Astrocyte (in vitro differentiated cells and primary cell): ENCODE measurements around the gene PLSCR3. TPM values are rescaled to one million over a fixed set of nuclear protein-coding genes. Genes with fewer than 3 reads are reported as not detected.
A peak's percentile ranks its signal among the peaks of the same experiment; 100 is the strongest.

Experiments used
- DNase-seq: peaks from one replicate; pipeline ENCODE4 v3.0.0-alpha.2; 2010; ENCODE audit warnings: low read depth
- FAIRE-seq: peaks from 2 replicates; lab custom pipeline; 2011; peaks lifted over from hg19 to GRCh38; lab: Jason Lieb, UNC
- H2AFZ ChIP-seq: 2 replicates; pipeline ENCODE4 v1.6.0; 2012; ENCODE audit warnings: low read depth, low read length, inconsistent platforms
- H3K27ac ChIP-seq: 2 replicates; pipeline ENCODE4 v1.5.1; 2011; ENCODE audit warnings: low read depth, low read length, inconsistent platforms
- H3K27me3 ChIP-seq: 2 replicates; pipeline ENCODE4 v1.6.0; 2011; ENCODE audit warnings: low read length, inconsistent platforms; ENCODE audit not compliant: insufficient read depth
- H3K36me3 ChIP-seq: 2 replicates; pipeline ENCODE4 v1.5.1; 2011; ENCODE audit warnings: low read length, inconsistent platforms; ENCODE audit not compliant: insufficient read depth
- H3K4me1 ChIP-seq: 2 replicates; pipeline ENCODE4 v1.5.1; 2011; ENCODE audit warnings: low read length, inconsistent platforms; ENCODE audit not compliant: insufficient read depth
- H3K4me2 ChIP-seq: 2 replicates; pipeline ENCODE4 v1.6.0; 2012; ENCODE audit warnings: low read length, inconsistent platforms
- H3K4me3 ChIP-seq: 2 replicates; pipeline ENCODE4 v1.5.1; 2011; ENCODE audit warnings: low read depth, mild to moderate bottlenecking, low read length, inconsistent platforms; ENCODE audit not compliant: insufficient read depth
- H3K79me2 ChIP-seq: 2 replicates; pipeline ENCODE4 v1.6.0; 2012; ENCODE audit warnings: mild to moderate bottlenecking, low read length, inconsistent platforms; ENCODE audit not compliant: insufficient read depth
- H3K9ac ChIP-seq: 2 replicates; pipeline ENCODE4 v1.6.0; 2012; ENCODE audit warnings: mild to moderate bottlenecking, low read length, inconsistent platforms
- H3K9me3 ChIP-seq: 2 replicates; pipeline ENCODE4 v1.5.1; 2012; ENCODE audit warnings: low read depth, mild to moderate bottlenecking, low read length, inconsistent platforms; ENCODE audit not compliant: insufficient read depth
- H4K20me1 ChIP-seq: 2 replicates; pipeline ENCODE4 v1.6.0; 2012; ENCODE audit warnings: low read length, inconsistent platforms; ENCODE audit not compliant: insufficient read depth
- H3K27ac Mint-ChIP-seq: one replicate; pipeline ENCODE4 v1.8.0; 2021; ENCODE audit warnings: mild to moderate bottlenecking, mixed read lengths; ENCODE audit not compliant: unreplicated experiment
- H3K27me3 Mint-ChIP-seq: one replicate; pipeline ENCODE4 v1.8.0; 2021; ENCODE audit warnings: low read depth, mixed read lengths; ENCODE audit not compliant: unreplicated experiment
- H3K36me3 Mint-ChIP-seq: one replicate; pipeline ENCODE4 v1.8.0; 2021; ENCODE audit warnings: low read depth, mixed read lengths; ENCODE audit not compliant: unreplicated experiment
- H3K4me1 Mint-ChIP-seq: one replicate; pipeline ENCODE4 v1.8.0; 2021; ENCODE audit warnings: low read depth, mixed read lengths; ENCODE audit not compliant: unreplicated experiment
- H3K4me3 Mint-ChIP-seq: one replicate; pipeline ENCODE4 v1.8.0; 2021; ENCODE audit warnings: mild to moderate bottlenecking, moderate library complexity, mixed read lengths; ENCODE audit not compliant: unreplicated experiment
- H3K9me3 Mint-ChIP-seq: one replicate; pipeline ENCODE4 v1.8.0; 2021; ENCODE audit warnings: mild to moderate bottlenecking, mixed read lengths; ENCODE audit not compliant: unreplicated experiment
- EZH2 ChIP-seq: IDR thresholded peaks from 2 replicates; pipeline ENCODE4 v1.6.1; 2012; ENCODE audit warnings: mild to moderate bottlenecking, low read length, inconsistent platforms; ENCODE audit not compliant: insufficient read depth
- total RNA-seq: library from RNA; stranded (reverse); gene quantifications from 2 replicates; pipeline ENCODE4 v1.2.1, GENCODE V29; 2021
- TF ChIP-seq, protein P1 (sequence below): IDR thresholded peaks from 2 replicates; pipeline ENCODE4 v1.5.1; 2011; ENCODE audit warnings: low read depth, mild to moderate bottlenecking, inconsistent platforms, low read length, moderate library complexity; ENCODE audit not compliant: insufficient read depth

PLSCR3 gene
- total RNA-seq, 1 donor from 2014 or later, result 67.6 TPM

GRCh38 chr17:7352503-7352889, 41.8 kb downstream of the PLSCR3 start:
- H3K4me3 ChIP-seq, result peak overlapping the region; percentile 87
- H3K79me2 ChIP-seq, result peaks cover 34% of the 10 kb centered on the region
- no peaks in the 10 kb centered on the region for H3K9me3 ChIP-seq
- peaks cover 3% of the 10 kb centered on the region for H3K27me3 ChIP-seq
- H4K20me1 ChIP-seq, result peaks cover 30% of the 10 kb centered on the region
- peak overlapping the region; percentile 99 for H3K9ac ChIP-seq
- DNase-seq (no peak), FAIRE-seq (no peak)
- no peak for TF ChIP-seq EZH2
- TF ChIP-seq, protein P1, sequence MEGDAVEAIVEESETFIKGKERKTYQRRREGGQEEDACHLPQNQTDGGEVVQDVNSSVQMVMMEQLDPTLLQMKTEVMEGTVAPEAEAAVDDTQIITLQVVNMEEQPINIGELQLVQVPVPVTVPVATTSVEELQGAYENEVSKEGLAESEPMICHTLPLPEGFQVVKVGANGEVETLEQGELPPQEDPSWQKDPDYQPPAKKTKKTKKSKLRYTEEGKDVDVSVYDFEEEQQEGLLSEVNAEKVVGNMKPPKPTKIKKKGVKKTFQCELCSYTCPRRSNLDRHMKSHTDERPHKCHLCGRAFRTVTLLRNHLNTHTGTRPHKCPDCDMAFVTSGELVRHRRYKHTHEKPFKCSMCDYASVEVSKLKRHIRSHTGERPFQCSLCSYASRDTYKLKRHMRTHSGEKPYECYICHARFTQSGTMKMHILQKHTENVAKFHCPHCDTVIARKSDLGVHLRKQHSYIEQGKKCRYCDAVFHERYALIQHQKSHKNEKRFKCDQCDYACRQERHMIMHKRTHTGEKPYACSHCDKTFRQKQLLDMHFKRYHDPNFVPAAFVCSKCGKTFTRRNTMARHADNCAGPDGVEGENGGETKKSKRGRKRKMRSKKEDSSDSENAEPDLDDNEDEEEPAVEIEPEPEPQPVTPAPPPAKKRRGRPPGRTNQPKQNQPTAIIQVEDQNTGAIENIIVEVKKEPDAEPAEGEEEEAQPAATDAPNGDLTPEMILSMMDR, result peak; percentile 29
- H3K4me2 ChIP-seq, result peak overlapping the region; percentile 97
- peaks cover 32% of the 10 kb centered on the region for H3K4me1 ChIP-seq
- no peaks in the 10 kb centered on the region for H3K36me3 ChIP-seq
- peak overlapping the region; percentile 80 for H2AFZ ChIP-seq
- H3K36me3 Mint-ChIP-seq, result no peaks in the 10 kb centered on the region
- H3K27ac Mint-ChIP-seq, result peak overlapping the region; percentile 99
- H3K27ac ChIP-seq, result peak overlapping the region; percentile 98
- no peaks in the 10 kb centered on the region for H3K27me3 Mint-ChIP-seq
- H3K9me3 Mint-ChIP-seq, result no peaks in the 10 kb centered on the region
- peak overlapping the region; percentile 94 for H3K4me3 Mint-ChIP-seq
- H3K4me1 Mint-ChIP-seq, result peaks cover 22% of the 10 kb centered on the region

GRCh38 chr17:7351665-7352502, 42.4 kb downstream of the PLSCR3 start, which contains the start of gene KCTD11:
Gene KCTD11 (plus strand): TSS chr17:7352162.
- H3K4me1 Mint-ChIP-seq, result peaks cover 22% of the 10 kb centered on the region
- no peak for FAIRE-seq

More at GRCh38 chr17:7351665-7352502, 42.4 kb downstream of the PLSCR3 start, which contains the start of gene KCTD11:
- Histone ChIP-seq H3K4me2 (peak within 1 kb of the TSS; percentile 97), H3K79me2 (peaks cover 34% of the 10 kb centered on the region), H3K36me3 (no peaks in the 10 kb centered on the region), H3K4me1 (peaks cover 32% of the 10 kb centered on the region), H3K9ac (peak within 1 kb of the TSS; percentile 99), H3K4me3 (peak within 1 kb of the TSS; percentile 87), H2AFZ (peak within 1 kb of the TSS; percentile 80), H3K27me3 (peaks cover under 1% of the 10 kb centered on the region), H4K20me1 (peaks cover 30% of the 10 kb centered on the region), H3K27ac (peak within 1 kb of the TSS; percentile 98), H3K9me3 (no peaks in the 10 kb centered on the region)
- Mint-ChIP-seq H3K9me3 (no peaks in the 10 kb centered on the region), H3K36me3 (no peaks in the 10 kb centered on the region), H3K4me3 (peak within 1 kb of the TSS; percentile 94), H3K27ac (peak within 1 kb of the TSS; percentile 99), H3K27me3 (no peaks in the 10 kb centered on the region)
- DNase-seq, result peak; percentile 79
- TF ChIP-seq, protein P1, result no peak
- TF ChIP-seq EZH2, result no peak
